Measurements from ENCODE around the gene MASP2.

- TF ChIP-seq EZH2 (IDR thresholded peaks at IDR 0.05; ENCODE audit: borderline replicate concordance, low read depth, low read length, severe bottlenecking) (no peak), CTCF (IDR thresholded peaks at IDR 0.05; ENCODE audit: borderline replicate concordance, extremely low read depth, low read length, poor library complexity, severe bottlenecking) (no peak)
Measured at GRCh38 chr1:11054666-11055065, 7.6 kb upstream of the MASP2 start.

Data from DND-41 (cell line).